Tibial artery (tissue), 4 donors: Measurements from ENCODE around the gene B3GNT3.

ENCODE experiments used
- DNase-seq, 2 donors: peaks; one replicate each; pipeline ENCODE4 v3.0.0-alpha.2; 2019
- H3K27ac ChIP-seq, 2 donors: fragments of 200-600 bp; sonication (generic) in 1 of 2; 1 replicate in 1 of 2; 2 replicates in 1 of 2; pipeline ENCODE4 v1.5.1; 2018 to 2019; ENCODE audit warnings: mild to moderate bottlenecking in 1 of 2
- H3K27me3 ChIP-seq, 2 donors: fragments of 200-600 bp; sonication (generic) in 1 of 2; one replicate each; pipeline versions ENCODE4 v1.5.1 to v1.6.0; 2016 to 2019
- H3K36me3 ChIP-seq, 3 donors: fragments of 200-600 bp; sonication (generic) in 2 of 3; one replicate each; pipeline ENCODE4 v1.5.1; 2016 to 2019; ENCODE audit warnings: mild to moderate bottlenecking in 2 of 3
- H3K4me1 ChIP-seq, 4 donors: fragments of 200-600 bp; sonication (generic) in 2 of 4; 1 replicate in 3 of 4; 2 replicates in 1 of 4; pipeline ENCODE4 v1.5.1; 2016 to 2019
- H3K4me3 ChIP-seq, 2 donors: fragments of 200-600 bp; sonication (generic) in 1 of 2; 1 replicate in 1 of 2; 2 replicates in 1 of 2; pipeline ENCODE4 v1.5.1; 2018 to 2019; ENCODE audit warnings: mild to moderate bottlenecking in 2 of 2
- H3K9me3 ChIP-seq, 3 donors: fragments of 200-600 bp; sonication (generic) in 1 of 3; one replicate each; pipeline ENCODE4 v1.5.1; 2016 to 2019
- intact Hi-C: fragments of 100-400 bp; cut with DNase I; formaldehyde crosslinking; loops from one replicate; pipeline ENCODE4 v1.15.0; 2023; ENCODE audit warnings: low total_unique reads
- TF ChIP-seq, protein P1 (sequence below), 2 experiments: fragments of 200-600 bp in 1 of 2; fragments of 450-650 bp in 1 of 2; IDR thresholded peaks; one replicate each; pipeline ENCODE4 v1.5.1; 2017 to 2019; ENCODE audit warnings: antibody characterized with exemption in 2 of 2, mild to moderate bottlenecking in 1 of 2, moderate library complexity in 1 of 2

B3GNT3 gene

DNA sequence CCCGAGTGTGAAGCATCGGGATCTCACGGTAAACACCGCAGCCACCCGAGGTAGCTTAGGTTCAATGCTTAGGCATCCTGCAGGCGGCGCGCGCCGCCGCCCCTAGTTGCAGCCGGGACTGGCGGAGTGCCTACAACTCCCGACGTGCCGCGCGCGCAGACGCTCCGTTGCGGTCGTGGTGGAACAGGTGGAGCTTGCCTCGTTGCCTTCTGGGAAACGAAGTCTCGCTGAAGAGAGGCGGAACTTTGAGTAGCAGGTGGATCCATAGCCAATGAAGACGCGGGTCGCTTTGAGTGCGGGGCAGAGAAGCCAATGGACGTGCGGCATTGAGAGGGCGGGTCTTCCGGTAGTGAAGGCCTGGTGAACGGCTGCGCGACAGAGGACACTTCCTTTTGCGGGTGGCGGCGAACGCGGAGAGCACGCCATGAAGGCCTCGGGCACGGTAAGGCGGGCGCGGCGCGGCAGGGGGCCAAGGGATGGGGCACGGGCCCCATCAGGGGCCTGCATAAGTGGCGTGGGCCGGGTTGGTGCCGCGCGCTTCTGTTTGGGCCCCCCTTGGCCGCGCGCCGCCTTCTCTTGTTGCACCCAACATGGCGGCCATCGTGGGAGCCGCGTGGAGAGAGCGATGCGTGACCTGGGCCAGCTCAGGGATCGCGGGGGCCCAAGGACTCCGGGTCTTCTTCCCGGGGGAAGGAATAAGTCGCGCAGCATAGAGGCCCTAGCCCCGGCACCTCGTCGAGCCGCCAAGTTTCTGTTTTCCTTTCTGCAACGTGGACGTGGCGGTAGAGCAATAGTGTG, 64.8 kb downstream of the B3GNT3 start, which contains the start of gene RPL18A:
RPL18A (plus strand) TSS at position 378 of the 798 bp plus-strand sequence; CDS start at position 425, 47 bp downstream.
- Histone ChIP-seq H3K36me3 (peaks cover 34 to 35% (median 34%) of the 10 kb centered on the region in 3 donors), H3K27me3 (no peaks in the 10 kb centered on the region), H3K9me3 (no peaks in the 10 kb centered on the region), H3K4me3 (peak within 1 kb of the TSS; percentile 77 to 85), H3K27ac (peak within 1 kb of the TSS; percentile 83 to 87), H3K4me1 (peaks cover 5 to 30% (median 20%) of the 10 kb centered on the region in 4 donors)
- peak; percentile 99 for DNase-seq
- intact Hi-C loops = loop anchor here (5.0 to 10.0 kb wide), 4 partner anchors 73 to 625 kb away; partner anchors contain the start of gene CCDC124
- TF ChIP-seq, protein P1, sequence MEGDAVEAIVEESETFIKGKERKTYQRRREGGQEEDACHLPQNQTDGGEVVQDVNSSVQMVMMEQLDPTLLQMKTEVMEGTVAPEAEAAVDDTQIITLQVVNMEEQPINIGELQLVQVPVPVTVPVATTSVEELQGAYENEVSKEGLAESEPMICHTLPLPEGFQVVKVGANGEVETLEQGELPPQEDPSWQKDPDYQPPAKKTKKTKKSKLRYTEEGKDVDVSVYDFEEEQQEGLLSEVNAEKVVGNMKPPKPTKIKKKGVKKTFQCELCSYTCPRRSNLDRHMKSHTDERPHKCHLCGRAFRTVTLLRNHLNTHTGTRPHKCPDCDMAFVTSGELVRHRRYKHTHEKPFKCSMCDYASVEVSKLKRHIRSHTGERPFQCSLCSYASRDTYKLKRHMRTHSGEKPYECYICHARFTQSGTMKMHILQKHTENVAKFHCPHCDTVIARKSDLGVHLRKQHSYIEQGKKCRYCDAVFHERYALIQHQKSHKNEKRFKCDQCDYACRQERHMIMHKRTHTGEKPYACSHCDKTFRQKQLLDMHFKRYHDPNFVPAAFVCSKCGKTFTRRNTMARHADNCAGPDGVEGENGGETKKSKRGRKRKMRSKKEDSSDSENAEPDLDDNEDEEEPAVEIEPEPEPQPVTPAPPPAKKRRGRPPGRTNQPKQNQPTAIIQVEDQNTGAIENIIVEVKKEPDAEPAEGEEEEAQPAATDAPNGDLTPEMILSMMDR (IDR thresholded peaks at IDR 0.05) = peak; percentile 74

DNA sequence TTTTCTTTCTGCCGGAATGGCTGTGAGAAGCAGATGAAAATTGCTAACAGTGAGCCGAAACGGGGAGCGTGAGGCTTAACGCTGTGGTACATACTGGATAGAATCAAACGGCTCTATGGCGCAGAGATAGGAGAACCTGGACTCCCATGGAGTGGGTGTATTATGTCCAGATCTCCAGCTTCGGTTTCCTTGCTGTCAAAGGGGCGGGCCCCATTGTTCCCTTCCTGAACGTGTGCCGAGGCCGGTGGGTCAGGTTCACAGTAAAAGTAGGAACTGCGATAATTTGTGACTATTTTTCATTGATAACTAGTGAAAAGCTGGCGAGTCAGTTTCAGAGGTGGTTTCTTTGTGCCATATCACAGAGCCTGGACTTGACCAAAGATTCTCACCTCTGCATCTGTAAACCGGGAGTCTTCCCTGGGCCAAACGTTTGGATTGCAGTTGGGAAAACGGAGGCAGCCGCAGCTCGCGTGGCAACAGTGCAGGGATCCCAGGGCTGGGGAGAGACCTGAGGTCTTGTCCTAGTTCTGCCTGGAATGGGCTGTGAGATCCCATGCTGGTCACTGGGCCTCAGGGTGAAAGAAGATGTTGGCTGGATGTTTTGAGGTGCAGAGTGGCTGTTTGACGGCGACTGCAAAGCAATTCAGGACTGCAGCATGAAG, 65.5 kb downstream of the B3GNT3 start:
- Histone ChIP-seq H3K9me3 (no peaks in the 10 kb centered on the region), H3K27me3 (no peaks in the 10 kb centered on the region), H3K4me3 (peak overlapping the region; percentile 77 to 85), H3K36me3 (peaks cover 34 to 42% (median 41%) of the 10 kb centered on the region in 3 donors), H3K27ac (peak overlapping the region; percentile 83 to 87), H3K4me1 (peaks cover 5 to 30% (median 18%) of the 10 kb centered on the region in 4 donors)
- TF ChIP-seq, protein P1 (IDR thresholded peaks at IDR 0.05) = no peak
- DNase-seq = no peak
- intact Hi-C loops = loop anchor here (5.0 kb wide), 1 partner anchor 137 kb away; no protein-coding TSS in a partner anchor

DNA sequence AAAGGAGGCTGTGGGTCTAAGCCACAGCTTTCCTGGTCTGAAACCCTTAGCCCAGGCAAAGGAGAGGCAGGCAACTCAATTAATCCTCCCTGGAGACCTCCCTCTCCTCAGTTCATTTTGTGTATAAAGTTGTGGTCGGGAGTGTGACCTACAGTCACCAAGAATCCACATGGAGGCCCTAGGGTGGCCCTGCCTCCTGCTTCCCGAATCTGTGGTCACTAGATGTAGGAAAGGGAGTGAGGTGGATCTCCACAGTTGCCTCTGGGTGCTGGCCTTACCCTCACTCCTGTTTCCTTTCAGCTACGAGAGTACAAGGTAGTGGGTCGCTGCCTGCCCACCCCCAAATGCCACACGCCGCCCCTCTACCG, 66.0 kb downstream of the B3GNT3 start:
- TF ChIP-seq, protein P1 (IDR thresholded peaks at IDR 0.05) = no peak
- no peaks in the 10 kb centered on the region for H3K27me3 ChIP-seq
- intact Hi-C loops = loop anchor here (5.0 kb wide), 1 partner anchor 136 kb away; no protein-coding TSS in a partner anchor
- H3K4me3 ChIP-seq = peak overlapping the region; percentile 77 to 85
- DNase-seq = no peak
- no peaks in the 10 kb centered on the region for H3K9me3 ChIP-seq
- H3K4me1 ChIP-seq = peaks cover 5 to 30% (median 18%) of the 10 kb centered on the region in 4 donors
- H3K27ac ChIP-seq = peak overlapping the region; percentile 83 to 87
- peaks cover 34 to 47% (median 47%) of the 10 kb centered on the region in 3 donors for H3K36me3 ChIP-seq

DNA sequence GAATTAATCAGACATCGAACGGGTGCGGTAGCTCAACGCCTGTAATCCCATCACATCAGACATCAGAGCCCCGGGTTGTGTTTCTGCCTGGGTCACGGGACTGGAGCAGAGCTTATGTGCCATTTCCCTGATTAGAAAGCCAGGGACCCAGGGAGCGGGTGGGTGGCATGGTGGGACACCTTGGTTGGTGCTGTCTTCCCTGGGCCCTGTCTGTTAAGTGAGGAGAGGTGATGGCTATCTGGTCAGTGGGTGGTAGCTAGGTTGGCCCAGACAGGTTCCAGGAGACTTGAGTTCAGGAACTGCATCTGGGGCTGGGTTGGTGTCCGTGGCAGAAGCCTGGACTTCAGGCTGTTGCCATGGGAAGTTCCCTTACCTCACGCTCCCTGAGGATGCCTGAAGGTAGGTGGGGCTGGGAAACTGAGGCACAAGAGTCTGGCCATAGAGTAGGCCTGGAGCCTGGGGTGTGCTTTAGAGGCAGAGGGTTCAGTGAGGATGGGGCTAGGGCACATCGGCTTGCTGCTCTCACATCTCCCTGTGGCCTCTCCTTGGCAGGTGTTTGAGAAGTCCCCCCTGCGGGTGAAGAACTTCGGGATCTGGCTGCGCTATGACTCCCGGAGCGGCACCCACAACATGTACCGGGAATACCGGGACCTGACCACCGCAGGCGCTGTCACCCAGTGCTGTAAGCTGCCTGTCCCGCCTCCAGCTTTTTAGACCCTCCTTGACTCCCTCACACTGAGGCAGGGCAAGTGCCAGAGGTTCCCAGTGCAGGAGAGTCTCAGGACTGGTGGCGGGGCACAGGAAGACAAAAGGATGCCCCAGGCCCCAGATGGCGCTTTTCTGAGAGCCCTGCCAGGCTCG, 66.8 kb downstream of the B3GNT3 start:
- H3K27ac ChIP-seq = no peak overlapping the region
- H3K27me3 ChIP-seq = no peaks in the 10 kb centered on the region
- peak overlapping the region in 1 of 2 donors; percentile 77 for H3K4me3 ChIP-seq
- peaks cover 34 to 50% (median 47%) of the 10 kb centered on the region in 3 donors for H3K36me3 ChIP-seq
- TF ChIP-seq, protein P1 (IDR thresholded peaks at IDR 0.05) = no peak
- peaks cover 5 to 30% (median 18%) of the 10 kb centered on the region in 4 donors for H3K4me1 ChIP-seq
- no peak for DNase-seq
- no peaks in the 10 kb centered on the region for H3K9me3 ChIP-seq
- intact Hi-C loops = loop anchor here (5.0 kb wide), 1 partner anchor 136 kb away; no protein-coding TSS in a partner anchor
